Natural killer cell (primary cell): ENCODE measurements around the gene GRIN2A. TPM values are rescaled to one million over a fixed set of nuclear protein-coding genes. Genes with fewer than 3 reads are reported as not detected.
"Not testable (repeated sequence)": the region's sequence is repeated elsewhere in the genome, so short reads cannot be mapped to it uniquely, and the experiment has no call there.

ENCODE experiments used
- ATAC-seq, 3 donors: fragments of 150-1000 bp in 2 of 3; fragments of 200-7000 bp in 1 of 3; cut with Tn5 transposase; 1 replicate in 1 of 3; 2 replicates in 2 of 3; pipeline ENCODE4 v1.10.0; 2021; ENCODE audit warnings: mild to moderate bottlenecking in 2 of 3, moderate library complexity in 2 of 3
- DNase-seq, 2 donors: peaks; one replicate each; pipeline versions ENCODE4 v3.0.0 to v3.0.0-alpha.2; 2013 to 2021; ENCODE audit warnings: mixed read lengths in 1 of 2
- H3K27ac ChIP-seq: one replicate; pipeline ENCODE4 v1.5.1; 2013; ENCODE audit warnings: mild to moderate bottlenecking, low read length
- H3K27me3 ChIP-seq: one replicate; pipeline ENCODE4 v1.6.1; 2013; ENCODE audit warnings: low read length; ENCODE audit not compliant: control insufficient read depth, insufficient read depth
- H3K36me3 ChIP-seq: one replicate; pipeline ENCODE4 v1.6.1; 2013; ENCODE audit warnings: low read length; ENCODE audit not compliant: control insufficient read depth, insufficient read depth
- H3K4me1 ChIP-seq: one replicate; pipeline ENCODE4 v1.6.1; 2013; ENCODE audit warnings: low read length; ENCODE audit not compliant: control insufficient read depth, insufficient read depth
- H3K4me3 ChIP-seq: one replicate; pipeline ENCODE4 v1.5.1; 2013; ENCODE audit warnings: low read length
- H3K9me3 ChIP-seq: one replicate; pipeline ENCODE4 v1.6.1; 2013; ENCODE audit warnings: low read length; ENCODE audit not compliant: control insufficient read depth, insufficient read depth
- H3K27ac Mint-ChIP-seq, 2 donors: one replicate each; pipeline ENCODE4 v1.8.0; 2022; ENCODE audit warnings: mild to moderate bottlenecking in 2 of 2, mixed read lengths in 2 of 2, moderate library complexity in 1 of 2
- H3K27me3 Mint-ChIP-seq, 2 donors: one replicate each; pipeline ENCODE4 v1.8.0; 2022; ENCODE audit warnings: low read depth in 2 of 2, mixed read lengths in 2 of 2
- H3K36me3 Mint-ChIP-seq: one replicate; pipeline ENCODE4 v1.8.0; 2022; ENCODE audit warnings: mixed read lengths
- H3K4me1 Mint-ChIP-seq, 2 donors: one replicate each; pipeline ENCODE4 v1.8.0; 2022; ENCODE audit warnings: mixed read lengths in 2 of 2
- H3K4me3 Mint-ChIP-seq: one replicate; pipeline ENCODE4 v1.8.0; 2022; ENCODE audit warnings: mild to moderate bottlenecking, moderate library complexity, mixed read lengths
- H3K9me3 Mint-ChIP-seq, 2 donors: one replicate each; pipeline ENCODE4 v1.8.0; 2022; ENCODE audit warnings: mixed read lengths in 2 of 2
- CTCF ChIP-seq: fragments of 200-600 bp; IDR thresholded peaks from one replicate; pipeline ENCODE4 v1.8.0; 2022; ENCODE audit warnings: antibody characterized with exemption
- WGBS: methylation state at CpG from one replicate; pipeline ENCODE4 v1.1.7; 2013; ENCODE audit warnings: missing lambda C conversion rate; ENCODE audit not compliant: insufficient coverage; 5-methylcytosine and 5-hydroxymethylcytosine counted together
- intact Hi-C: fragments of 100-400 bp; cut with micrococcal nuclease; formaldehyde crosslinking; loops from one replicate; pipeline ENCODE4 v1.14.2; 2022
- total RNA-seq, 4 donors: library from RNA; stranded (reverse); fragments of 120-200 nt in 1 of 4; gene quantifications; one replicate each; pipeline versions ENCODE4 v1.2.3 to v1.2.4, GENCODE V29; 2013 to 2022

The GRIN2A gene
- total RNA-seq, 3 donors from 2014 or later (not counting 1 experiment from before 2014, with no cell fraction given): not detected

DNA sequence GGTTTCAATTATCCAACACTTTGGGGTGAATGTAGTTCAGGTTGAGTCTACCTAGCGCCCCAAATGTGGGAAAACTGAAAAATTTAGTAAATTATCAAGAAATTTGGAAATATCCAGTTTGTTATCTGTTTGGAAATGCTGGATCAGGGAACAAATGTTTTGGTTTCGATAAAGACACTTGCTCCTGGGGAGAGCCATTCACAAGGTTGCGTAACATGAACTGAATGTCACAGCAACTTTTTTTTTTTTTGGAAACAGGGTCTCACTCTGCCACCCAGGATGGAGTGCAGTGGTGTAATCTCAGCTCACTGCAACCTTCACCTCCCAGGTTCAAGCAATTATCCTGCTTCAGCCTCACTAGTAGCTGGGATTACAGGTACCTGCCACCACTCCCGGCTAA lies 286.4 kb downstream of the GRIN2A start:
- Mint-ChIP-seq H3K9me3 (peaks cover 0 to 9% of the 10 kb centered on the region in 2 donors), H3K4me1 (no peaks in the 10 kb centered on the region), H3K27me3 (peaks cover 0 to 3% of the 10 kb centered on the region in 2 donors), H3K4me3 (no peak overlapping the region), H3K27ac (no peak overlapping the region), H3K36me3 (no peaks in the 10 kb centered on the region)
- Histone ChIP-seq H3K4me3 (no peak overlapping the region), H3K4me1 (no peaks in the 10 kb centered on the region), H3K9me3 (no peaks in the 10 kb centered on the region), H3K36me3 (no peaks in the 10 kb centered on the region), H3K27ac (no peak overlapping the region), H3K27me3 (no peaks in the 10 kb centered on the region)
- 76% methylated on average over 4 of the region's 4 CpGs for WGBS
- DNase-seq (no peak), ATAC-seq (no peak)
- intact Hi-C loops: no loop called here
- TF ChIP-seq CTCF: no peak

GRCh38 chr16:9885876-9886275 lies 296.4 kb downstream of the GRIN2A start:
- H3K27me3 Mint-ChIP-seq: peaks cover 0 to 6% of the 10 kb centered on the region in 2 donors
- DNase-seq: no peak
- 86% methylated on average over 1 of the region's 1 CpG for WGBS
- TF ChIP-seq CTCF: no peak
- no peak overlapping the region for H3K4me3 ChIP-seq
- no peaks in the 10 kb centered on the region for H3K36me3 Mint-ChIP-seq
- no peak overlapping the region for H3K27ac ChIP-seq
- intact Hi-C loops: no loop called here
- H3K4me1 ChIP-seq: no peaks in the 10 kb centered on the region
- no peaks in the 10 kb centered on the region for H3K36me3 ChIP-seq
- H3K4me3 Mint-ChIP-seq: no peak overlapping the region
- H3K27ac Mint-ChIP-seq: no peak overlapping the region
- no peaks in the 10 kb centered on the region for H3K9me3 ChIP-seq
- H3K4me1 Mint-ChIP-seq: no peaks in the 10 kb centered on the region
- H3K9me3 Mint-ChIP-seq: no peaks in the 10 kb centered on the region
- H3K27me3 ChIP-seq: no peaks in the 10 kb centered on the region
- no peak for ATAC-seq

GRCh38 chr16:9885467-9885866 lies 296.8 kb downstream of the GRIN2A start:
- Histone ChIP-seq H3K4me1 (no peaks in the 10 kb centered on the region), H3K4me3 (no peak overlapping the region), H3K36me3 (no peaks in the 10 kb centered on the region), H3K27ac (no peak overlapping the region), H3K27me3 (no peaks in the 10 kb centered on the region), H3K9me3 (no peaks in the 10 kb centered on the region)
- H3K36me3 Mint-ChIP-seq: no peaks in the 10 kb centered on the region
- TF ChIP-seq CTCF: no peak
- no peak for ATAC-seq
- no peaks in the 10 kb centered on the region for H3K9me3 Mint-ChIP-seq
- H3K27me3 Mint-ChIP-seq: peaks cover 0 to 6% of the 10 kb centered on the region in 2 donors
- H3K27ac Mint-ChIP-seq: no peak overlapping the region
- DNase-seq: no peak
- H3K4me3 Mint-ChIP-seq: no peak overlapping the region
- no peaks in the 10 kb centered on the region for H3K4me1 Mint-ChIP-seq
- intact Hi-C loops: no loop called here
- WGBS: 32% methylated on average over 9 of the region's 9 CpGs

- H3K27me3 ChIP-seq, H3K4me3 Mint-ChIP-seq, H3K9me3 Mint-ChIP-seq, H3K27ac ChIP-seq, H3K4me1 ChIP-seq, H3K4me3 ChIP-seq, H3K4me1 Mint-ChIP-seq, ATAC-seq, H3K27ac Mint-ChIP-seq, H3K36me3 ChIP-seq, intact Hi-C loops, DNase-seq, H3K9me3 ChIP-seq, H3K27me3 Mint-ChIP-seq, H3K36me3 Mint-ChIP-seq: not testable (repeated sequence)
- WGBS: 58% methylated on average over 3 of the region's 3 CpGs
These were observed 306.2 kb downstream of the GRIN2A start for GRCh38 chr16:9875981-9876380.
